Stimulated activated naive CD8-positive, alpha-beta T cell treated with anti-CD3 and anti-CD28 coated beads, Interleukin-15, Interleukin-2, amounts not matched to agents 100 ng/mL and 50 ng/mL, for 24 hours (primary cell): ENCODE results near the gene SDS.

Experiments
- H3K27ac Mint-ChIP-seq: one replicate; pipeline ENCODE4 v1.8.0; 2021; ENCODE audit warnings: mild to moderate bottlenecking, mixed read lengths
- H3K27me3 Mint-ChIP-seq: one replicate; pipeline ENCODE4 v1.8.0; 2021; ENCODE audit warnings: mixed read lengths
- H3K36me3 Mint-ChIP-seq: one replicate; pipeline ENCODE4 v1.8.0; 2021; ENCODE audit warnings: low read depth, mixed read lengths
- H3K4me1 Mint-ChIP-seq: one replicate; pipeline ENCODE4 v1.8.0; 2021; ENCODE audit warnings: low read depth, mixed read lengths
- H3K4me3 Mint-ChIP-seq: one replicate; pipeline ENCODE4 v1.8.0; 2021; ENCODE audit warnings: mild to moderate bottlenecking, mixed read lengths
- H3K9me3 Mint-ChIP-seq: one replicate; pipeline ENCODE4 v1.8.0; 2021; ENCODE audit warnings: mixed read lengths

SDS gene

GRCh38 chr12:113436993-113437728 is 33.5 kb upstream of the SDS start:
- H3K36me3 Mint-ChIP-seq, result no peaks in the 10 kb centered on the region
- H3K27me3 Mint-ChIP-seq, result peaks cover 6% of the 10 kb centered on the region
- no peak overlapping the region for H3K27ac Mint-ChIP-seq
- no peaks in the 10 kb centered on the region for H3K4me1 Mint-ChIP-seq
- no peak overlapping the region for H3K4me3 Mint-ChIP-seq
- no peaks in the 10 kb centered on the region for H3K9me3 Mint-ChIP-seq

GRCh38 chr12:113436586-113436985 is 32.9 kb upstream of the SDS start:
- Mint-ChIP-seq H3K36me3 (no peaks in the 10 kb centered on the region), H3K27ac (no peak overlapping the region), H3K27me3 (peaks cover 6% of the 10 kb centered on the region), H3K4me3 (no peak overlapping the region), H3K9me3 (no peaks in the 10 kb centered on the region), H3K4me1 (no peaks in the 10 kb centered on the region)

- Mint-ChIP-seq H3K36me3 (no peaks in the 10 kb centered on the region), H3K4me3 (no peak overlapping the region), H3K4me1 (no peaks in the 10 kb centered on the region), H3K27me3 (peaks cover 14% of the 10 kb centered on the region), H3K9me3 (no peaks in the 10 kb centered on the region), H3K27ac (no peak overlapping the region)
Observed at GRCh38 chr12:113435367-113435766, 31.7 kb upstream of the SDS start.

GRCh38 chr12:113432986-113433385 is 29.3 kb upstream of the SDS start:
- H3K27me3 Mint-ChIP-seq, result peaks cover 19% of the 10 kb centered on the region
- no peaks in the 10 kb centered on the region for H3K36me3 Mint-ChIP-seq
- H3K4me1 Mint-ChIP-seq, result no peaks in the 10 kb centered on the region
- no peak overlapping the region for H3K4me3 Mint-ChIP-seq
- H3K9me3 Mint-ChIP-seq, result no peaks in the 10 kb centered on the region
- no peak overlapping the region for H3K27ac Mint-ChIP-seq

GRCh38 chr12:113428482-113428881 is 24.8 kb upstream of the SDS start:
- no peak overlapping the region for H3K4me3 Mint-ChIP-seq
- H3K36me3 Mint-ChIP-seq, result no peaks in the 10 kb centered on the region
- H3K27me3 Mint-ChIP-seq, result peaks cover 27% of the 10 kb centered on the region
- H3K27ac Mint-ChIP-seq, result no peak overlapping the region
- H3K4me1 Mint-ChIP-seq, result no peaks in the 10 kb centered on the region
- no peaks in the 10 kb centered on the region for H3K9me3 Mint-ChIP-seq

- no peak overlapping the region for H3K27ac Mint-ChIP-seq
- no peaks in the 10 kb centered on the region for H3K4me1 Mint-ChIP-seq
- no peak overlapping the region for H3K4me3 Mint-ChIP-seq
- H3K9me3 Mint-ChIP-seq, result no peaks in the 10 kb centered on the region
- no peaks in the 10 kb centered on the region for H3K36me3 Mint-ChIP-seq
- H3K27me3 Mint-ChIP-seq, result peaks cover 27% of the 10 kb centered on the region
Observed at GRCh38 chr12:113427882-113428281, 24.2 kb upstream of the SDS start.

GRCh38 chr12:113425960-113426453 is 22.3 kb upstream of the SDS start:
- no peaks in the 10 kb centered on the region for H3K9me3 Mint-ChIP-seq
- H3K4me1 Mint-ChIP-seq, result peaks cover 8% of the 10 kb centered on the region
- H3K27me3 Mint-ChIP-seq, result peaks cover 23% of the 10 kb centered on the region
- H3K36me3 Mint-ChIP-seq, result no peaks in the 10 kb centered on the region
- H3K27ac Mint-ChIP-seq, result no peak overlapping the region
- no peak overlapping the region for H3K4me3 Mint-ChIP-seq

GRCh38 chr12:113424915-113425823 is 21.5 kb upstream of the SDS start:
- Mint-ChIP-seq H3K36me3 (no peaks in the 10 kb centered on the region), H3K27me3 (peaks cover 17% of the 10 kb centered on the region), H3K27ac (no peak overlapping the region), H3K9me3 (no peaks in the 10 kb centered on the region), H3K4me3 (no peak overlapping the region), H3K4me1 (peaks cover 8% of the 10 kb centered on the region)

- no peak overlapping the region for H3K4me3 Mint-ChIP-seq
- H3K36me3 Mint-ChIP-seq, result no peaks in the 10 kb centered on the region
- no peak overlapping the region for H3K27ac Mint-ChIP-seq
- peaks cover 8% of the 10 kb centered on the region for H3K4me1 Mint-ChIP-seq
- no peaks in the 10 kb centered on the region for H3K9me3 Mint-ChIP-seq
- H3K27me3 Mint-ChIP-seq, result peaks cover 13% of the 10 kb centered on the region
Observed at GRCh38 chr12:113424456-113424855, 20.8 kb upstream of the SDS start.

GRCh38 chr12:113422886-113423669 is 19.4 kb upstream of the SDS start:
- Mint-ChIP-seq H3K36me3 (no peaks in the 10 kb centered on the region), H3K27me3 (peaks cover 9% of the 10 kb centered on the region), H3K4me1 (peaks cover 8% of the 10 kb centered on the region), H3K4me3 (no peak overlapping the region), H3K27ac (no peak overlapping the region), H3K9me3 (no peaks in the 10 kb centered on the region)

- peak within 1 kb of the TSS; percentile 32 for H3K27ac Mint-ChIP-seq
- peak within 1 kb of the TSS; percentile 45 for H3K4me3 Mint-ChIP-seq
- peaks cover 8% of the 10 kb centered on the region for H3K4me1 Mint-ChIP-seq
- no peaks in the 10 kb centered on the region for H3K36me3 Mint-ChIP-seq
- H3K27me3 Mint-ChIP-seq, result peaks cover 9% of the 10 kb centered on the region
- no peaks in the 10 kb centered on the region for H3K9me3 Mint-ChIP-seq
Observed at GRCh38 chr12:113422030-113422885, 18.6 kb upstream of the SDS start, which contains the start of gene SDSL. Gene SDSL, plus strand, starts transcription at chr12:113422380. Its CDS starts 5,603 bp downstream, at chr12:113427983.

- Mint-ChIP-seq H3K9me3 (no peaks in the 10 kb centered on the region), H3K27ac (no peak overlapping the region), H3K4me1 (peaks cover 8% of the 10 kb centered on the region), H3K36me3 (no peaks in the 10 kb centered on the region), H3K4me3 (no peak overlapping the region), H3K27me3 (peaks cover 8% of the 10 kb centered on the region)
Observed at GRCh38 chr12:113420996-113421595, 17.4 kb upstream of the SDS start.

GRCh38 chr12:113418213-113418879 is 14.7 kb upstream of the SDS start:
- Mint-ChIP-seq H3K4me3 (no peak overlapping the region), H3K4me1 (peaks cover 8% of the 10 kb centered on the region), H3K9me3 (no peaks in the 10 kb centered on the region), H3K27ac (no peak overlapping the region), H3K36me3 (no peaks in the 10 kb centered on the region), H3K27me3 (peaks cover 10% of the 10 kb centered on the region)
